Dendritic cell treated with granulocyte-macrophage colony-stimulating factor and Interleukin-4, amounts not matched to agents 40 ng/mL and 50 ng/mL, for 4 days (primary cell): ENCODE data around the gene IL1R2.

Experiments
- H3K27ac Mint-ChIP-seq: one replicate; pipeline ENCODE4 v1.8.0; 2022; ENCODE audit warnings: mild to moderate bottlenecking, mixed read lengths
- H3K27me3 Mint-ChIP-seq: one replicate; pipeline ENCODE4 v1.8.0; 2022; ENCODE audit warnings: mild to moderate bottlenecking, mixed read lengths
- H3K36me3 Mint-ChIP-seq: one replicate; pipeline ENCODE4 v1.8.0; 2022; ENCODE audit warnings: low read depth, mixed read lengths
- H3K4me1 Mint-ChIP-seq: one replicate; pipeline ENCODE4 v1.8.0; 2022; ENCODE audit warnings: low read depth, mixed read lengths
- H3K4me3 Mint-ChIP-seq: one replicate; pipeline ENCODE4 v1.8.0; 2022; ENCODE audit warnings: mild to moderate bottlenecking, moderate library complexity, mixed read lengths
- H3K9me3 Mint-ChIP-seq: one replicate; pipeline ENCODE4 v1.8.0; 2022; ENCODE audit warnings: mixed read lengths
- intact Hi-C: fragments of 100-400 bp; cut with micrococcal nuclease; formaldehyde crosslinking; loops from one replicate; pipeline ENCODE4 v1.15.0; 2022

IL1R2 gene

DNA sequence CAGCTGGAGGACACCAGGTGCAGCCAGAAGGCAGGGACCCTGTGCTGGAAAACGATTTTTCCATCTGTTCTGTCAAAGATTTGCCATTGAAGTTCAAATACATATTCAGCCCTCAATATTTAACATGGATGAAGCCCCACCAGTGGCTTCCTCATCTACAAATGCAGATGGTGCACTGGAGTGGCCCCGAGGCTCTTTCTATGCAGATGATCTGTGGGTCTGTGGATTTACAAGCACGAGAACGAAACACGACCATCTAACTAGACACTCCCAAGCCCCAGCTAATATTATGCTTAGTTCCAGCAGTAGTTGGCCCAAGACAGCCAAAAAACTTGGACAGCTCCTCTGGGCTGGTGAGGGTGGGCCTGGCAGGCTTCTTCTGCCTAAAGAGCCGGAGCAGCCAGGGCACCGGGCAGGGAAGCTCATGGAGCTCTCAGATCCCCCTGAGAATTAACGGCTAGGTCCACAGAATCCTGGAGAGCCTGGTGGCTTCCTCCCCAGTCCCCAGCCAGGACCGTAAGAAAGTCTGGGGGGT, 9.2 kb upstream of the IL1R2 start:
- Mint-ChIP-seq H3K4me3 (no peak overlapping the region), H3K27me3 (no peaks in the 10 kb centered on the region), H3K27ac (peak overlapping the region; percentile 9), H3K4me1 (peaks cover 37% of the 10 kb centered on the region), H3K9me3 (no peaks in the 10 kb centered on the region), H3K36me3 (peaks cover 19% of the 10 kb centered on the region)
- intact Hi-C loops = no loop called here

DNA sequence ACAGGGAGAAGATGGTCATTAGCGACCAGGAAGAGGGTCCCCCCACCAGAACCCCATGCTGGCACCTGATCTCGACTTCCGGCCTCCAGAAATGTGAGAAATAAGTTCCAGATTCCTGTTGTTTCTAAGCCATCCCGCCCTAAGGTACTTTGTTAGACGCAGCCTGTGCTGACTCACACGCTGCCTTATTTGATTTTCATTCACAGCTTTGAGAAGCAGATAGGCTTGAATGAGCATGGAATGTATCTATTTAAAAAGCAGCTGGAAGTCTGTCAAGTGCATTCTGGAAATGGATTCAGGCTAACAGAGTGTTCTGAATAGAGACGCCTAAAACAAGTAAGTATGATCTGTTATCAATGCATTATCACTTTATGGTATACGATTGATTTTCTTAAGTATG, 8.3 kb upstream of the IL1R2 start:
- H3K27ac Mint-ChIP-seq = peak overlapping the region; percentile 9
- H3K4me3 Mint-ChIP-seq = no peak overlapping the region
- no peaks in the 10 kb centered on the region for H3K9me3 Mint-ChIP-seq
- peaks cover 46% of the 10 kb centered on the region for H3K4me1 Mint-ChIP-seq
- H3K27me3 Mint-ChIP-seq = no peaks in the 10 kb centered on the region
- intact Hi-C loops = no loop called here
- H3K36me3 Mint-ChIP-seq = peaks cover 19% of the 10 kb centered on the region

DNA sequence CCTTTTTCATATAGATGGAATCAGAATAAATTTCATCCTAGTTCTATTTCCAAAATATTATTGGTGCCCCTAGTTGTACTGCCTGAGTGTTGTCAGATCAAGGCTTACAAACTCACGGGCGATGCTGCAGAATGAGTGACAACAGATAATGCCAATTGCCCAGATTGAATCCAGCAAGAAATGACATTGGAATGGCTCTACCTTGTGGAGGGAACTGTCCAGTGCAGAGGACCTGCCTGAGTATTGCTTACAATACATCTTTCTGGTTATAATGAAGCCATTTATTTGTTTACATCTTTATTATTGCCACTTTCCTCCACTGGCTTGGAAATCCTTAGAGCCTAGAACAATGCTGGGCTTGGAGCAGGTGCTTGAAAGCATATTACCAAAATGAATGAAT, 7.8 kb upstream of the IL1R2 start:
- Mint-ChIP-seq H3K27me3 (no peaks in the 10 kb centered on the region), H3K27ac (no peak overlapping the region), H3K9me3 (no peaks in the 10 kb centered on the region), H3K4me1 (peaks cover 47% of the 10 kb centered on the region), H3K4me3 (no peak overlapping the region), H3K36me3 (peaks cover 19% of the 10 kb centered on the region)
- intact Hi-C loops = loop anchor here (2.0 kb wide), 1 partner anchor 99 kb away; no protein-coding TSS in a partner anchor

DNA sequence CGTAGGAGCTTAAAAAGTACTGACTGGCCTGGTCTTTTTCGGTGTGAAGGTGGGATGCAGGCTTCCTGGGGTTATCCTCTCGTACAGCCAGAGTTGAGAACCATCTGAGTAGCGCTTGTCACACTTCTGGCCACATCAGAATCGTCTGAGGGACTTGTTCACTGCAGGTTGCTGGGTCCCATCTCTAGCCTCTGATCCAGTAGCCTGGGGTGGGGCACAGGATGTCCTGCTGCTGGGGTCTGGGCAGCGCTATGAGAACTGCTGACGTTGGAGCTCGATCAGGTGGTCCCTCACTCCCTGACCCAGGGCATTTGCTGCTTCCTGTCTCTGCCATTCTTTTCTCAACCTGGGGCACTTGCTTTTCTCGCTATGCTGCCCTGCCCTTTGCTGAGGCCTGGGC, 7.1 kb upstream of the IL1R2 start:
- H3K27me3 Mint-ChIP-seq = no peaks in the 10 kb centered on the region
- no peak overlapping the region for H3K4me3 Mint-ChIP-seq
- H3K4me1 Mint-ChIP-seq = peaks cover 44% of the 10 kb centered on the region
- H3K9me3 Mint-ChIP-seq = no peaks in the 10 kb centered on the region
- peaks cover 19% of the 10 kb centered on the region for H3K36me3 Mint-ChIP-seq
- intact Hi-C loops = loop anchor here (2.0 kb wide), 1 partner anchor 100 kb away; no protein-coding TSS in a partner anchor
- H3K27ac Mint-ChIP-seq = peak overlapping the region; percentile 21

DNA sequence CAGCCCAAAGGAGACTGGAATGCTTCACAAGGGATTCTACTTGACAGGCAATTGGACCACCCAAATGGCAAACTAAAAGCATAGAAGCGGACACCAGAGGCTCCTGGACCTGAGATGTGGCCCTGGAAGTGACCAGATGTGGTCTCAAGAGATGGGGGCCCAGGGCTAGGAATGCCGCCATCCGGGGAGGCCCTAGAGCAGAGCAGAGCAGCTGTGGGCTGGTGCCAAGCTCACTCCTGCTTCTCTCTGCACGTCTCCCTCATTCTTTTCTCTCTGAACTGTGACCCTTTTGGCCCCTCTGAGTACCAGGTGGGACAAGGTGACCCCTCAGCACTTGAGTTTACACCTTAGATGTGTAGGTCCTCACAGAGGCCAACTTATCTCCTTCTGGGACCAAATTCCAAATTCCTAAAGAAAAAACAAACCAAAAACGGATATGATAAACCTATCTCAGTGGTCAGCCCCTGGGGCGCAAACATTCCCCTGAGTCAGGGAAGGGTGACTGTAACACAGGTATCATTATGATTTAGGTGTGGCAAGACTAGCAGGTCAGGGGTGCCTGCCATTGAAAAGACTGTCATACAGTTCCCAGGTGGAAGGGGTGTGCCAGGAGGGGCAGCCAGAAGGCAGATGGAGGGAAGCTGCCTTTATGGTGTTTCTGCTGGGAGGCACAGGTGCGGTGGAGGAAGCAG, 6.5 kb upstream of the IL1R2 start:
- intact Hi-C loops = loop anchor here (2.0 kb wide), 1 partner anchor 100 kb away; no protein-coding TSS in a partner anchor
- no peaks in the 10 kb centered on the region for H3K27me3 Mint-ChIP-seq
- peaks cover 44% of the 10 kb centered on the region for H3K4me1 Mint-ChIP-seq
- peaks cover 19% of the 10 kb centered on the region for H3K36me3 Mint-ChIP-seq
- H3K9me3 Mint-ChIP-seq = no peaks in the 10 kb centered on the region
- H3K4me3 Mint-ChIP-seq = no peak overlapping the region
- H3K27ac Mint-ChIP-seq = peak overlapping the region; percentile 21

DNA sequence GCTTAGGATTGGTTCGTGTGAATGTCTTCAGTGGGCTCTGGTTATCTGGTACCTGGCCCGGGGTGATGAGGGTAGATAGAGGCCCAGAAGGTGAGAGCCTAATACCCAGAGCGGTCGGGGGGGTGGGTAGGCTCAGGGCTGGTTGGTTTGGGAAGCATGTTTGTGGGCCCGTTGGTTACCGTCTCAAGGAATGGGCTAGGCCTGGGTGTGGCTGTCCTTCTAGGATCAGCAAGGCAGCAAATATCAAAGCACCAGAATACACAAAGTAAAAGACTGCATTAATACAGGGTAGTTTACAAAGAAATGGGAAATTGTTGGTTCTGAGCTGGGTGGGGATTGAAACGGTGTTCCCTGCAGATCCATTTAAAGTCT, 6.0 kb upstream of the IL1R2 start:
- Mint-ChIP-seq H3K27ac (peak overlapping the region; percentile 21), H3K36me3 (peaks cover 19% of the 10 kb centered on the region), H3K4me1 (peaks cover 47% of the 10 kb centered on the region), H3K27me3 (no peaks in the 10 kb centered on the region), H3K9me3 (no peaks in the 10 kb centered on the region), H3K4me3 (no peak overlapping the region)
- intact Hi-C loops = loop anchor here (2.0 kb wide), 1 partner anchor 101 kb away; no protein-coding TSS in a partner anchor

DNA sequence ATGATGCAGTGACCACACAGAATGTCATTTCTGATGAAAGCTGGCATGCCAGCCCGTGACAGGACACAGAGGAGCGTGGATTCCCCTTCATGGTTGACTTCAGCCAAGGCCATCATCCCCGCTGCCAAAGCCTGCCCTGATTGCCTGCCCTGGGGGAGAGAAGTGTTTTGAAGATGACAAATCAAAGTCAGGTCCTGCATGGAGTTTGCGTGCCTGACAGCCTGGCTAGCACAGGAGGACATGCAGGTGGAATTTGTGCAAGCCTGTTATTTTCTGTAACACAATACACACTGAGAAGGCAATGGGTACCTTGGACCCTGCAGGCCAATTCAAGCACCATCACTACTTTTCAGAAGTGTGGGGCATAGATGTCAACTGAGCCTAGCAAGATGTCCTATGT, 5.4 kb upstream of the IL1R2 start:
- Mint-ChIP-seq H3K4me1 (peaks cover 53% of the 10 kb centered on the region), H3K27ac (no peak overlapping the region), H3K4me3 (no peak overlapping the region), H3K9me3 (no peaks in the 10 kb centered on the region), H3K27me3 (no peaks in the 10 kb centered on the region), H3K36me3 (peaks cover 19% of the 10 kb centered on the region)
- intact Hi-C loops = no loop called here

DNA sequence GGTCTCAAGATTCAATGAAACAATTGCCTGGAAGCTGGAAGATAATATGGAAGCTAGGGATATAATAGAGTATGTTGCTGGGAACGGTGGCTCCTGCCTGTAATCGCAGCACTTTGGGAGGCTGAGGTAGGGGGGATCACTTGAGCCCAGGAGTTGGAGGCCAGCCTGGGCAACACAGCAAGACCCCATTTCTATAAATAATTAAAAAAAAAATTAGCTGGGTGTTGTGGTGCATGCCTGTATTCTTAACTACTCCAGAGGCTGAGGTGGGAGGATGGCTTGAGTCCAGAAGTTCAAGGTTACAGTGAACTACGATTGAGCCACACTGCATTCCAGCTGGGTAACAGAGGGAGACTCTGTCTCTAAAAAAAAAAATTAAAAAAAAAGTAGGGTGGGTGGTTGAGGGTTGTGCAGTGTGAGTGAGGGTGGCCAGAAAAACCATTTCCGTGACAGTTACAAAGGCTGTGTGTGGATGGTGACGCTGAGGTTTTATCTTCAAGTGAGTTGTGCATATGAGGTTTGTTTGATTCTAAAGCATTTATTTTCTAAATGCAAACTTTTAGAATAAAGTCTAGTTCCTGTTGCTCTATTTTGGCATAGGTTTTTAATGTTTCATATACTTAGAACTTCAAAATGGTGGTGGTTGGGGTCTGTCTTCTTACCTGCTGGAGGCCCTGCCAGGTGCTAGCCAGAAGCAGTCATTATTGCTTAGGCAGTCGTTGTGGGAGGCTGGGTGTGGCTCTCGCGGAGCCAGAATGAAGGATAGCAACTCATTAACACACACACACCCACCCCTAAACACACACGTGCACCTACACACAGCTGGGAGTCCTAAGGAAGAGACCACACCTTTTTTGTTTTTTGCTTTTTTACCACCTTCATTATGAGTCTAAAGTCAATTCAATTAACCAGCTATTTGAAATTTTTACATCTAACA, 4.7 kb upstream of the IL1R2 start:
- H3K4me1 Mint-ChIP-seq = peaks cover 60% of the 10 kb centered on the region
- intact Hi-C loops = no loop called here
- peaks cover 25% of the 10 kb centered on the region for H3K36me3 Mint-ChIP-seq
- H3K9me3 Mint-ChIP-seq = no peaks in the 10 kb centered on the region
- H3K27ac Mint-ChIP-seq = peak overlapping the region; percentile 60
- H3K27me3 Mint-ChIP-seq = peaks cover 5% of the 10 kb centered on the region
- no peak overlapping the region for H3K4me3 Mint-ChIP-seq

DNA sequence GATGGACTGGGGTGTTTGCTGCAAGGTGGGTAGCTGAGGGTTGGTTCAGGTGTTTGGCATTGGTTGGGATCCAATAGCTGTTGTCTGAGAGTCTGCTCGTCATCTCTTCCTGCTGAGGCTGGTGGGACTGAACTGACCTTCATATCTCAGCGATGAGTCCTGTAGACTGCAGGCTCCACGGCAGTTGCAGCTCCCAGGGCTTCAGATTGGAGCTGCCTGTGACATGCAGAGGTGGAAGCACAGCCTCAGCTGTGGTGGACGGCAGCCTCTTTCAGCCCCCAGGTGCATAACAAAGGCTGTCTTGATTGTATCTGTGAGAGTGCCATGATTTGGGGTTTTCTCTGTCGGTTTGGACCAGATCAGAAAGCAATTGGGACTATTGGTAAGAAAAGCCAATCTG, 3.9 kb upstream of the IL1R2 start:
- Mint-ChIP-seq H3K27ac (peak overlapping the region; percentile 60), H3K36me3 (peaks cover 31% of the 10 kb centered on the region), H3K4me3 (no peak overlapping the region), H3K9me3 (no peaks in the 10 kb centered on the region), H3K4me1 (peaks cover 66% of the 10 kb centered on the region), H3K27me3 (peaks cover 8% of the 10 kb centered on the region)
- intact Hi-C loops = no loop called here

DNA sequence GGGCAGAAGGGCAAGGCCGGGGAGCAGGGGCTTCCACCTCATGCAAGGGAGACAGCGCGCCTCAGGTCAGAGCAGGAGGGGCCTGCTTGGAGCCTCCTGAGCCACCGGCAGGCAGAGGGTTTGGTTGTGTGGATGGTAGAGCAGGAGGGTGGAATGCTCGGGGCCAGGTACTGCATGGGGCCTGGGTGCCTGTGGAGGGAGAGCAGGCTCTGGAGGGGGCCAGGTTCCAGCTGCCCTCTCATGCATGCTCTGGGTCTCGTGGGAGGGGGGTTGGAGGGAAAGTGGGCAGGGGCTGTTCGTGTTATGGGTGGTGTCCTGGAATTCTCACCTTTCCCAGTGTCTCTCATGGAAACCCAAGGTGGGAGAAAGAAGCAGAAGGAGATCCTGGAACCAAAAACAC, 3.2 kb upstream of the IL1R2 start:
- intact Hi-C loops = no loop called here
- Mint-ChIP-seq H3K9me3 (no peaks in the 10 kb centered on the region), H3K4me3 (no peak overlapping the region), H3K36me3 (peaks cover 35% of the 10 kb centered on the region), H3K27ac (peak overlapping the region; percentile 60), H3K4me1 (peaks cover 68% of the 10 kb centered on the region), H3K27me3 (peaks cover 8% of the 10 kb centered on the region)

DNA sequence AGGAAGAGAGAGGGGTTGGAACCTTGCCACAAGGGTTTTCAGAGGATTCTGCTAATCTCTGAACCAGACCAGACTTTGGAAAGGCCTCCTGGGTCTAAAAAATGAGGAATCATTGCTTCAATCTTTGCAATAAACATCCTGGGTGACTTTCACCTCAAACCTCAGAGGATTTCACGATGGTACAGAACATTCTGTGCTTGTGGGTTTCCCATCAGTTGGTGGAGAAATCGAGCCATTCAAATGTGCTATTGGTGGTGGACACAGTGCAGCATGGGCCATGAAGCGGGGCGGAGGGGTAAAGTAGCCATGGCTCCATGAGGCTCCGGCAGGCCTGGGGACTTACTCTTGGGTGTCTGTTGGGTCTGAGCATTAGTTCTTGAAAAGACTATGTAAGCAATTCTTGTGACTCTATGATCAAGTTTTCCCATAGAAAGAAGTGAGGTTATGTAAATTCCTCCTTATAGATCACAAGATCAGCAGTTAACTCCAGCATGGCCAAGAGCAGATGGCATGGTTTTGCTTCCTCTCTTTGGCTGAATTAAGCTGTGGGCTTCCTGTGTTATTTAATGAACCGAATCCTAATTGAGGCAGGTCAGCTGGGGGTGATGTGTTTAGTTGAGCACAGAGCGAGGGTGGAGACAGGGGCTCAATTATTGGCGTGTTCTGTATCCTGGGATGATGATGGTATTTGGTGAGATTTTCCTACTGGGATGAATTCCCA, 1.9 kb upstream of the IL1R2 start:
- H3K4me1 Mint-ChIP-seq = peaks cover 79% of the 10 kb centered on the region
- intact Hi-C loops = loop anchor here (2.0 kb wide), 1 partner anchor 17 kb away; no protein-coding TSS in a partner anchor
- peak overlapping the region; percentile 86 for H3K27ac Mint-ChIP-seq
- H3K9me3 Mint-ChIP-seq = no peaks in the 10 kb centered on the region
- peaks cover 38% of the 10 kb centered on the region for H3K36me3 Mint-ChIP-seq
- H3K27me3 Mint-ChIP-seq = peaks cover 8% of the 10 kb centered on the region
- no peak overlapping the region for H3K4me3 Mint-ChIP-seq

DNA sequence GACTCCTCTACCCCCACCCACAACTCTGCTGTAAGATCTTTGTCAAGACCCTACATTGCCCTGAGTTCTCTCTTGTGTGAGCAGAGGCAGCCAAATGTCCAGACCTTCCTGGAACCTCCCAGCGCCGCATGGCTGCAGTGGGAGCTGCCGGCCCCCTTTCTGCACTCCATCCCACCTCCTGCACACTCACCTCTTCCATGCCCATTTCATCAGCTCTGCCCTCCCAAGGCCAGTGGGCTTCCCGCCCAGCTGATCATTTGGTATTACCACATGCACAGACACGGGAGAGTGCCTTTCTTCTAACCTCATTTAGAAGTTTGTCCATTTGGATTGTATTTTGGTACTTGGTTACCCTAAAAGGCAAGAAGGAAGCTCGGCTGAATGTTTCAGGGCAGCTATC, 2.0 kb downstream of the IL1R2 start:
- peak overlapping the region; percentile 83 for H3K4me3 Mint-ChIP-seq
- no peaks in the 10 kb centered on the region for H3K9me3 Mint-ChIP-seq
- peaks cover 89% of the 10 kb centered on the region for H3K4me1 Mint-ChIP-seq
- intact Hi-C loops = no loop called here
- H3K27me3 Mint-ChIP-seq = peaks cover 8% of the 10 kb centered on the region
- peaks cover 58% of the 10 kb centered on the region for H3K36me3 Mint-ChIP-seq
- H3K27ac Mint-ChIP-seq = peak overlapping the region; percentile 86

DNA sequence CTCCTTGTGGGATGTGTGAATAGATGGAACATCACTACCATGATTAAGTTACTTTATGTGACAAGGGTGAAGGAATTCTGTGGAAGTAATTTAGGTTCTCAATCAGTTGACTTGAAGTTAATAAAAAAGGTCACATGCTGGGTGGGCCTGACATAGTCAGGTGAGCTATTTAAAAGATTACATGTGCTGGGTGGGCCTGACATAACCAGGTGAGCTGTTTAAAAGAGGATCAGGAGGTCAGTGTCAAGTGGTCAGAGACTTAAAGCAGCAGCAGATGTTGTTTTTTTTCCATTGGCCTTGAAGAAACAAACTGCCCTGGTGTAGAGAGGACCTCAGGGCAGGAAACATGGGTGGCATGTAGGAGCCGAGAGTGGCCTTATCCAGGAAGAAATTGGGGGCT, 3.3 kb downstream of the IL1R2 start:
- intact Hi-C loops = no loop called here
- peaks cover 86% of the 10 kb centered on the region for H3K4me1 Mint-ChIP-seq
- peak overlapping the region; percentile 83 for H3K4me3 Mint-ChIP-seq
- H3K27me3 Mint-ChIP-seq = peaks cover 8% of the 10 kb centered on the region
- H3K27ac Mint-ChIP-seq = peak overlapping the region; percentile 86
- no peaks in the 10 kb centered on the region for H3K9me3 Mint-ChIP-seq
- H3K36me3 Mint-ChIP-seq = peaks cover 62% of the 10 kb centered on the region
